Measurements from ENCODE around the gene IL22RA2. TPM values are rescaled to one million over a fixed set of nuclear protein-coding genes. Genes with fewer than 3 reads are reported as not detected.

IL22RA2 gene
- total and polyA plus RNA-seq, 11 donors: 0.03 to 0.21 TPM; not detected in 9

GRCh38 chr6:137200288-137200687 lies 26.8 kb upstream of the IL22RA2 start:
- Histone ChIP-seq H3K36me3 (peaks cover 0 to 89% (median 85%) of the 10 kb centered on the region in 9 donors), H3K4me1 (peaks cover 0 to 39% (median 5%) of the 10 kb centered on the region in 12 donors), H3K4me3 (no peak overlapping the region), H3K27ac (no peak overlapping the region), H3K27me3 (no peaks in the 10 kb centered on the region), H3K9me3 (no peaks in the 10 kb centered on the region)
- no peak for TF ChIP-seq CTCF (IDR thresholded peaks at IDR 0.05)
- no peak for TF ChIP-seq POLR2A (IDR thresholded peaks at IDR 0.05)
- DNase-seq (no peak), ATAC-seq (no peak)
- 86 to 95% (median 91%) methylated on average over 4 of the region's 4 CpGs for WGBS, 4 donors
- intact Hi-C loops (cut with DNase I): loop anchor here in 8 of 10 donors (5.0 to 10.0 kb wide), 3 partner anchors 103 to 108 kb away; no protein-coding TSS in a partner anchor

- Histone ChIP-seq H3K9me3 (no peaks in the 10 kb centered on the region), H3K4me3 (no peak overlapping the region), H3K36me3 (peaks cover 0 to 66% (median 62%) of the 10 kb centered on the region in 9 donors), H3K27me3 (no peaks in the 10 kb centered on the region), H3K4me1 (peaks cover 0 to 38% (median 8%) of the 10 kb centered on the region in 12 donors), H3K27ac (no peak overlapping the region)
- ATAC-seq (no peak), DNase-seq (no peak)
- intact Hi-C loops (cut with DNase I): no loop called here
- TF ChIP-seq POLR2A (IDR thresholded peaks at IDR 0.05): no peak
- no peak for TF ChIP-seq CTCF (IDR thresholded peaks at IDR 0.05)
- 92 to 94% (median 92%) methylated on average over 11 of the region's 11 CpGs for WGBS, 4 donors
These were observed 24.5 kb upstream of the IL22RA2 start for GRCh38 chr6:137197684-137198645.

GRCh38 chr6:137193256-137194070 lies 20.0 kb upstream of the IL22RA2 start:
- Histone ChIP-seq H3K27ac (no peak overlapping the region), H3K4me1 (peaks cover 0 to 39% (median 21%) of the 10 kb centered on the region in 12 donors), H3K36me3 (peaks cover 0 to 24% (median 21%) of the 10 kb centered on the region in 9 donors), H3K4me3 (no peak overlapping the region), H3K27me3 (no peaks in the 10 kb centered on the region), H3K9me3 (peaks cover 0 to 18% (median 6%) of the 10 kb centered on the region in 12 donors)
- TF ChIP-seq POLR2A (IDR thresholded peaks at IDR 0.05) (no peak), CTCF (IDR thresholded peaks at IDR 0.05) (no peak)
- DNase-seq (no peak), ATAC-seq (no peak)
- intact Hi-C loops (cut with DNase I): no loop called here
- WGBS, 4 donors: 71 to 78% (median 76%) methylated on average over 5 of the region's 5 CpGs
